ENCODE measurements around the gene DHX9.

DHX9 gene

GRCh38 chr1:182841368-182841988 lies 2.3 kb downstream of the DHX9 start:
- no peak for DNase-seq (ENCODE audit: low read depth)

DNA sequence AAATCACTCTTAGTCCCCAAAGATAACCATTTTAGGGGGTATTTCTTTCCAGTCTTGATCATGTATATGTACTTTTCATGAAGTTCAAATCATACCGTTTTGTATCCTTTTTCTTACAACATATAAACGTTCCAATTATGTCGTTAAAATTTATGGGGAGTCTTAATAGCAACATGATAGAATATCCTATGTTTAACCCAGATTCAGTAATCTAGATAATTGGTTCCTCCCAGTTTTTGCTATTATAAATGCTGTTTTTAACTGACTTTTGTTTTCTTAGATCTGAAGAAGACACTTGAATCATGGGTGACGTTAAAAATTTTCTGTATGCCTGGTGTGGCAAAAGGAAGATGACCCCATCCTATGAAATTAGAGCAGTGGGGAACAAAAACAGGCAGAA lies 3.1 kb downstream of the DHX9 start:
- DNase-seq (ENCODE audit: low read depth), result no peak

DNA sequence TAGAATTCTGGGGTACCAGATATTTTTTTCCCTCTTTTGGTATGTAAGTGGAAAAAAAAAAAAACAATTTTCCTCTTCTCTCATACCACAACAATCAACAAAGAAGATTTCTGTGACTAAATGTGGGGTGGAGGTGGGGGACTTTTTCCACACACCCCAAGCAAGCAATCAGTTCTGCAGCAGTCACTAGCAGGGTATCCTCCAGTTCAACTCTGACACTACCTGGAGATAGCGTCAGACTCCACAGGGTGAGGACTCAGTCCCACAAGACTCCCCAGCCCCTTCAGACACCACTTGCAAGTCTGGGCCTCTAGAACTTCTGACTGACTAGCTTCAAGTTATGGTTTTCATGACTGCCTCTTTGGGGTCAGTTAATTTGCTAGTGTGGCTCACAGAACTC lies 6.2 kb downstream of the DHX9 start:
- no peak for DNase-seq (ENCODE audit: low read depth)

- DNase-seq (ENCODE audit: low read depth), result no peak
Observed at GRCh38 chr1:182845894-182846293, 6.7 kb downstream of the DHX9 start.

- no peak for DNase-seq (ENCODE audit: low read depth)
Observed at GRCh38 chr1:182847105-182847504, 8.0 kb downstream of the DHX9 start.

DNA sequence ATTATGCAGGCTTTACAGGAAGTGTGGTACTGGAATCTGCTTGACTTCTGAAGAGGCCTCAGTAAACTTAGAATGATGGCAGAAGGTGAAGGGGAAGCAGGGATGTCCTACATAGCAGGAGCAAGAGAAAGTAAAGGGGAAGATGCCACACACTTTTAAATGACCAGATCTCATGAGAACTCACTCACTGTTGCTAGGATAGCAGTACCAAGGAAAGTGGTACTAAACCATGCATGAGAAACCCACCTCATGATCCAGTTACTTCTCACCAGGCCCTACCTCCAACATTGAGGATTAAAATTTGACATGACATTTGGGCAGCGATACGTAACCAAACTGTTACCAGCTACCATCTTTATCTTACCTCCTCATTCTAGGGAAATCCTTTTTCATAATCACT lies 9.6 kb downstream of the DHX9 start:
- DNase-seq (ENCODE audit: low read depth), result no peak

- no peak for DNase-seq (ENCODE audit: low read depth)
Observed at GRCh38 chr1:182850319-182850718, 11.2 kb downstream of the DHX9 start.

DNA sequence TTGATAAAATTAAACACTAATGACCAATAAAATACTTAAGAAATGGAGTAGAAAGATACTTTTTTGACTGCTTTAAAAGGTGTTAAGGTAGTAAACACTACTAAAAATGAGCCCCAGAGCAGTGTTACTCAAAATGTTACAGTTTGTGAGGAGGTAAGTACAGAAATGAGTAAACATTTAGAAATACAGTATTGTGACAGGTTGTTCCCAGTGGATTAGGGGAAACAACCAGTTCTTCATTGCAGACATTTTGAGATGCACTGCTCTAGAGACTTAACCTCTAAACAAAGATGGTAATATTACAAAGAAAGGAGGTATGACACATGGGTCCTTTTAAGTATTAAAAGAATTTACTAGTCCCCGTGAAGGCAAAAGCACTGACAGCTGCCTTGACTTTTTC lies 12.7 kb downstream of the DHX9 start:
- no peak for DNase-seq (ENCODE audit: low read depth)

DNA sequence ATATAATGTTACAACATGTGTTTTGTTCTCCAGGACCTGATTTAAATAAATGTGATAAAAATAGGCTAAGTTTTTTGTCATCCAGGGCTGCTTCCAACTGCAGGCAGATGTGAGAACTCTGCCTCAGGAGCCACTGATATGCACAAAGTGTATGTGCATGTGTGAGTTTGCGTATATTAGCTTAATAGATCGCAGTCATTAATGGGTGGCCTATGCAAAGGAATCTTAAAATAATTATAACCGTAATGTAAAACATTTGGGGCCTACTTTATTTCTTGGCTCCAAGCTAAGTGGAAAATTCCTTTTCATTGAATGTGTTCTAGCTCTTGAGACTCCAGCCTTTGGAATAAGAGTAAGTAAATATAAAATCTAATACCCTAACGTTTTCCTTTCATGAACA lies 16.8 kb downstream of the DHX9 start:
- no peak for DNase-seq (ENCODE audit: low read depth)

DNA sequence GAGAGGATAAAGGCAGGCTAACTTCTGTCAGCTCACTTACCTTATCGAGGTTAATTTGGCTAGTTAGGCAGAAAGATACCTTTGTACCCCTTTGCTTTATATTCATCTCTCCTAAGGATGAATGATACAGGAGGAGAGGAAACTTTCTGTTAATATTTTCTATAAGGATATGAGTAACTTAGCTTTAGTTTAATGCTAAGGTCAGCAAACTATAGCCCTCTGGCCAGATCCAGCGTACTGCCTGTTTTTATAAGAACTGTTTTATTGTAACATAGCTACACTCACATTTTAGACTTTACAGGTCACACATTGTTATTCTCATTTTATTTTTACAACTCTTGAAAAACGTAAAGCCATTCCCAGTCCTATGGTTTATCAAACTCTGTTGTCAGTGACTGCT lies 18.1 kb downstream of the DHX9 start:
- no peak for DNase-seq (ENCODE audit: low read depth)

DNA sequence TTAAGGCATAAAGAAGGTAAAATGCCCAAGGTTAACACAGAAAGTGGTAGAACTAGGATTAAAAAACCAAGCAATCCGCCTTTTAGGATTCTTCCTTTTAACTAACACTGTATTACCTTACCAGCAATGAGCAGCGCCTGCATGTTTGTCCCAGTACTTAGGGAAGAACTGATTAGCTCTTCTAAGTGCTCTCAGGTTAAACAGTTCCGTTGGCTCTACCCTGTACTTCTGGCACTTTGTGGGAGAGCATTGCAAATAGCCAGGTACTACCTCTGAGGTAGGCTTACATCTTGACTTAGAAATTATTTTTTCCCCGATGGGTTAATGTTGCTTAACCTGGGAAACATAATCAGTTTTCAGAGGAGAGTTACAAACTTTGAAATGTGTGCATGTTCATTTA lies 21.5 kb downstream of the DHX9 start:
- no peak for DNase-seq (ENCODE audit: low read depth)

DNA sequence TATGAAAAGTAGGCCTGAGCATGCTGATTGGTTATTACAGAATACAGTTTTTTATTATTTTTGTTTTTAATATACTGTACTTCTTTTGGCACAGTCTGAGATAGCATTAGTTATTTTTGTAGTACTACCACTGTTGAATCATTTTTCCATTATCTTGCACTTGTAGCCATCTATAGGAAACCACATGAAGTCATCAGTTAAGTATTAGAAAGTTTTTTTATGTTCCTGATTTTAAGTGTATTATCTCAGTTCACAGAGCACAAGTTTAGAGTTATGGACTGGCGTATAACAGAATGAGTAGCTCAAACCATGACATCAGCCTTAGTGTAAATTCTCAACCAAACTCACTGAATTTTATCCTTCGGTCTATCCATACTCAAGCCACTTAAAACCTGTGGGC lies 22.8 kb downstream of the DHX9 start:
- no peak for DNase-seq (ENCODE audit: low read depth)

DNA sequence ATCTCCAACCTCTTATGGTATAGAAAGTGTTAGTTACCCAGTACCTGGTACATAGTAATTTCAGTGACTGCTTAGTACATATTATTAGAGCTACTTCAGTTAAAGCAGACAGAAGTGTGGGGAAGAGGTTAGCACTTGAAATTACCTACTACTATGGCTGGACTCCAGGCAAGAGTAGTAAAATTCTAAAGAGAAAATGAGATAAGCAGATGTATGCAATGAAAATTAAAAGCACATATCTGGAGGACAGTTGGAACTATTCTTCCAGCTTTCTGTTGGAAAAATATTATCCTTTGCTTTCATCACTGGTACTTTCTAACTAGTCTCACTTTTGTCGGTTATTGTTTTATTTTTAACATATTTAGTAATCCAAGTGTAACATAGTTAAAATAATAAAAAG lies 23.7 kb downstream of the DHX9 start:
- DNase-seq (ENCODE audit: low read depth), result no peak

- no peak for DNase-seq (ENCODE audit: low read depth)
Observed at GRCh38 chr1:182863940-182864339, 24.8 kb downstream of the DHX9 start.

DNA sequence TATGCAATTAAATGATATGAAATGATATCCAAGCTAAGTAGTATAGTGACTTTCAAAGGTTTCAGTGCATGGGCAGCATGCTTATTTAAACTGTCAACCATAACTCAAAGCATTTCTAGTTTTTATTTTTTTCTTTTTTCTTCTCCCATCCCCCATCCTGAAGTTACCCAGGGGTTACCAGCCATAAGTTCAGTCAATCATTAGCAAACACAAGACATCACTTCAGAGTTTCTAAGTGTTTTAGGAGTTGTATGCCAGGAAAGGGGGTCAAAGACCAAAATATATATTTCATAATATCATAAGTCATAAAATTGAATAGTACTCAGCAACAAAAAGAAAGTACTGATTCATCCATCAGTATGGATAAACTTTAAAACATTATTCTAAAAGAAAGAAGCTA lies 28.7 kb downstream of the DHX9 start:
- no peak for DNase-seq (ENCODE audit: low read depth)

GRCh38 chr1:182869241-182869666 lies 30.1 kb downstream of the DHX9 start:
- no peak for DNase-seq (ENCODE audit: low read depth)

GRCh38 chr1:182872881-182873280 lies 33.7 kb downstream of the DHX9 start:
- no peak for DNase-seq (ENCODE audit: low read depth)

DNA sequence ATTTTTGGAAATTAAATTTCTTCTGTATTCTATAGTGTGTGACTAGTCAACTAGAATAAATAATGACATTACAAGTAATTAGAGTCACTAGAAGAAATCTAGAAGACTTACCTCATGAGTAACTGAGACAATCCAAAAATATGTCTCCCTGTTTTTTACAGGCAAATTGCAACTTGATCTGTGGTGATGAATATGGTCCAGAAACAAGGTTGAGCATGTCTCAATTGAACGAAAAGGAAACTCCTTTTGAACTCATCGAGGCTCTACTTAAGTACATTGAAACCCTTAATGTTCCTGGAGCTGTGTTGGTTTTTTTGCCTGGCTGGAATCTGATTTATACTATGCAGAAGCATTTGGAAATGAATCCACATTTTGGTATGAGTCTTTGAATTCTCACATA lies 36.7 kb downstream of the DHX9 start:
- no peak for DNase-seq (ENCODE audit: low read depth)

- no peak for DNase-seq (ENCODE audit: low read depth)
Observed at GRCh38 chr1:182877331-182877730, 38.2 kb downstream of the DHX9 start.

DNA sequence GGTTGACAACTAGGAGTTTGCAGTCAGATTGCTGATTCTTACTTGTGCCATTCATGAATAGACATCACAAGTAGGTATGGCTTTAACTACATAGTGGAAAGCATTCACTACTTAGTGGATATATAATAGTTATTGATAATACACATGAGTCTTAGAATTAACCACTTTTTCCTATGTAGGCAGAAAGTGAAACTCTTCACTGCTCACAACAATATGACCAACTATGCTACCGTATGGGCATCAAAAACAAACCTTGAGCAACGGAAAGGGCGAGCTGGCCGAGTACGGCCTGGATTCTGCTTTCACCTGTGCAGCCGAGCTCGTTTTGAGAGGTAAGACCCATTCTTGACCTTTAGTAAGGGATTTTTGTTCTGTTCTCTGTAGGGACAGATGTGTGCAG lies 38.7 kb downstream of the DHX9 start:
- no peak for DNase-seq (ENCODE audit: low read depth)

DNA sequence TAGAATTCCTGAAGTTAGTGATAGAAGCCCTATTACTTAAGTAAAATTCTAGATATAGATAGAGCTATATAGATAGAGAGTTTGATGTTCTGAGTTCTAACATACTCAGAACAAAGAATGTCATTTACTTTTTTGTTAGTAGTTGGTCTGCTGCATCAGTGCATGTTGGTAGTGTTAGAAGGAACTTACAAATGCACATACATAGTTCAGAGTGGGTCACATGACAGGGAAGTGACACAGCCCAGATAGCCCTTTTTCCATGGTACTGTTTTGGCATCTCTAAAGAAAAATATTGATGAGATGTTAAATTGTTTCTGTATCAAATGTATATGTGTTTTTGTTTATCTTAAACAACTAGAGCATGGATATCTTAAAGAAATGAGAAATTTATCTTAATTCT lies 45.7 kb downstream of the DHX9 start:
- DNase-seq (ENCODE audit: low read depth), result no peak

- DNase-seq (ENCODE audit: low read depth), result no peak
Observed at GRCh38 chr1:182885591-182885990, 46.4 kb downstream of the DHX9 start.

GRCh38 chr1:182886985-182887384 lies 47.8 kb downstream of the DHX9 start:
- no peak for DNase-seq (ENCODE audit: low read depth)

- peak; percentile 13 for DNase-seq (ENCODE audit: low read depth)
Observed at GRCh38 chr1:182888736-182889531, 49.8 kb downstream of the DHX9 start.

All from stromal cell of bone marrow (primary cell).